Gastroesophageal sphincter (tissue), 4 donors: ENCODE results near the gene DRD4. TPM values are rescaled to one million over a fixed set of nuclear protein-coding genes. Genes with fewer than 3 reads are reported as not detected.

Experiments
- ATAC-seq: fragments of 150-250 bp; one replicate; pipeline ENCODE4 v1.9.1; 2016; ENCODE audit warnings: mild to moderate bottlenecking, moderate library complexity
- H3K27ac ChIP-seq, 4 donors: fragments of 200-600 bp; sonication (generic) in 3 of 4; 1 replicate in 3 of 4; 2 replicates in 1 of 4; pipeline ENCODE4 v1.5.1; 2016 to 2019
- H3K27me3 ChIP-seq: fragments of 200-600 bp; sonication (generic); one replicate; pipeline ENCODE4 v1.5.1; 2019
- H3K36me3 ChIP-seq, 2 donors: fragments of 200-600 bp; sonication (generic); one replicate each; pipeline ENCODE4 v1.5.1; 2019; ENCODE audit warnings: control low read depth in 1 of 2
- H3K4me1 ChIP-seq, 3 donors: fragments of 200-600 bp; sonication (generic); 1 replicate in 2 of 3; 2 replicates in 1 of 3; pipeline ENCODE4 v1.5.1; 2016 to 2019; ENCODE audit warnings: control low read depth in 2 of 3
- H3K4me3 ChIP-seq, 2 donors: fragments of 200-600 bp; sonication (generic); one replicate each; pipeline ENCODE4 v1.5.1; 2019; ENCODE audit warnings: mild to moderate bottlenecking in 1 of 2, moderate library complexity in 1 of 2
- H3K9me3 ChIP-seq, 3 donors: fragments of 200-600 bp; sonication (generic); one replicate each; pipeline ENCODE4 v1.5.1; 2017 to 2019; ENCODE audit warnings: control low read depth in 2 of 3
- EP300 ChIP-seq: sonication (generic); formaldehyde crosslinking; IDR thresholded peaks from one replicate; pipeline ENCODE4 v1.6.1; 2017; ENCODE audit warnings: antibody characterized with exemption, mild to moderate bottlenecking
- POLR2A ChIP-seq, 2 donors: fragments of 450-650 bp; IDR thresholded peaks; one replicate each; pipeline ENCODE4 v1.6.1; 2017; ENCODE audit warnings: antibody characterized with exemption in 2 of 2, mild to moderate bottlenecking in 2 of 2, moderate library complexity in 1 of 2
- POLR2AphosphoS5 ChIP-seq: sonication (generic); formaldehyde crosslinking; IDR thresholded peaks from one replicate; pipeline ENCODE4 v1.6.1; 2017; ENCODE audit warnings: antibody characterized with exemption
- WGBS, 2 donors: methylation state at CpG; one replicate each; pipeline ENCODE4 v1.1.5; 2018; ENCODE audit warnings: low coverage in 1 of 2; 5-methylcytosine and 5-hydroxymethylcytosine counted together
- total RNA-seq, 4 donors: library from RNA; depleted of rRNA; stranded (reverse); fragments of >200 nt; gene quantifications; one replicate each; pipeline ENCODE4 v1.1.0, GENCODE V29; 2016
- TF ChIP-seq, protein P1 (sequence below), 4 experiments: fragments of 200-600 bp in 2 of 4; fragments of 450-650 bp in 2 of 4; sonication (generic) in 1 of 4; IDR thresholded peaks; one replicate each; pipeline ENCODE4 v1.5.1; 2017 to 2019; ENCODE audit warnings: antibody characterized with exemption in 4 of 4, mild to moderate bottlenecking in 2 of 4, moderate library complexity in 2 of 4

Gene DRD4
- total RNA-seq, 4 donors from 2014 or later: 0.27 TPM; not detected in 3

DNA sequence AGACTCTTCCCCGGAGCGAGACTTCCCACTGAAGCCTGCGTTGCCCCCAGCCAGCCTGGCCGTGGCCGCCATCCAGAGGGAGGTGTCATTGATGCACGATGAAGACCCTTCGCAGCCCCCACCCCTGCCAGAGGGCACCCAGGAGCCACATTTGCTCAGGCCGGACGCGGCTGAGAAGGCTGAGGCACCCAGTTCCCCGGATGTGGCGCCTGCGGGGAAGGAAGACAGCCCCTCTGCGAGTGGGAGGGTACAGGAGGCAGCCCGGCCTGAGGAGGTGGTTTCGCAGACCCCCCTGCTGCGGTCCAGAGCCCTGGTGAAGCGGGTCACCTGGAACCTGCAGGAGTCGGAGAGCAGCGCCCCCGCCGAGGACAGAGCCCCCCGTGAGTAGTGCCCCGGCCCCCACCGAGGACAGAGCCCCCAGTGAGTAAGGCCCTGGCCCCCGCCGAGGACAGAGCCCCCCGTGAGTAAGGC is 27.7 kb upstream of the DRD4 start:
- no peak for ATAC-seq
- H3K4me1 ChIP-seq: peaks cover 0 to 36% (median 13%) of the 10 kb centered on the region in 3 donors
- no peak overlapping the region for H3K4me3 ChIP-seq
- no peaks in the 10 kb centered on the region for H3K9me3 ChIP-seq
- H3K27me3 ChIP-seq: no peaks in the 10 kb centered on the region
- TF ChIP-seq EP300: no peak
- TF ChIP-seq, protein P1, sequence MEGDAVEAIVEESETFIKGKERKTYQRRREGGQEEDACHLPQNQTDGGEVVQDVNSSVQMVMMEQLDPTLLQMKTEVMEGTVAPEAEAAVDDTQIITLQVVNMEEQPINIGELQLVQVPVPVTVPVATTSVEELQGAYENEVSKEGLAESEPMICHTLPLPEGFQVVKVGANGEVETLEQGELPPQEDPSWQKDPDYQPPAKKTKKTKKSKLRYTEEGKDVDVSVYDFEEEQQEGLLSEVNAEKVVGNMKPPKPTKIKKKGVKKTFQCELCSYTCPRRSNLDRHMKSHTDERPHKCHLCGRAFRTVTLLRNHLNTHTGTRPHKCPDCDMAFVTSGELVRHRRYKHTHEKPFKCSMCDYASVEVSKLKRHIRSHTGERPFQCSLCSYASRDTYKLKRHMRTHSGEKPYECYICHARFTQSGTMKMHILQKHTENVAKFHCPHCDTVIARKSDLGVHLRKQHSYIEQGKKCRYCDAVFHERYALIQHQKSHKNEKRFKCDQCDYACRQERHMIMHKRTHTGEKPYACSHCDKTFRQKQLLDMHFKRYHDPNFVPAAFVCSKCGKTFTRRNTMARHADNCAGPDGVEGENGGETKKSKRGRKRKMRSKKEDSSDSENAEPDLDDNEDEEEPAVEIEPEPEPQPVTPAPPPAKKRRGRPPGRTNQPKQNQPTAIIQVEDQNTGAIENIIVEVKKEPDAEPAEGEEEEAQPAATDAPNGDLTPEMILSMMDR (IDR thresholded peaks at IDR 0.05): no peak
- TF ChIP-seq POLR2AphosphoS5: no peak
- no peak for TF ChIP-seq POLR2A (IDR thresholded peaks at IDR 0.05)
- no peak overlapping the region for H3K27ac ChIP-seq
- WGBS, 2 donors: no CpG with 5 or more reads among the region's 28 CpGs
- H3K36me3 ChIP-seq: peaks cover 0 to 99% of the 10 kb centered on the region in 2 donors

DNA sequence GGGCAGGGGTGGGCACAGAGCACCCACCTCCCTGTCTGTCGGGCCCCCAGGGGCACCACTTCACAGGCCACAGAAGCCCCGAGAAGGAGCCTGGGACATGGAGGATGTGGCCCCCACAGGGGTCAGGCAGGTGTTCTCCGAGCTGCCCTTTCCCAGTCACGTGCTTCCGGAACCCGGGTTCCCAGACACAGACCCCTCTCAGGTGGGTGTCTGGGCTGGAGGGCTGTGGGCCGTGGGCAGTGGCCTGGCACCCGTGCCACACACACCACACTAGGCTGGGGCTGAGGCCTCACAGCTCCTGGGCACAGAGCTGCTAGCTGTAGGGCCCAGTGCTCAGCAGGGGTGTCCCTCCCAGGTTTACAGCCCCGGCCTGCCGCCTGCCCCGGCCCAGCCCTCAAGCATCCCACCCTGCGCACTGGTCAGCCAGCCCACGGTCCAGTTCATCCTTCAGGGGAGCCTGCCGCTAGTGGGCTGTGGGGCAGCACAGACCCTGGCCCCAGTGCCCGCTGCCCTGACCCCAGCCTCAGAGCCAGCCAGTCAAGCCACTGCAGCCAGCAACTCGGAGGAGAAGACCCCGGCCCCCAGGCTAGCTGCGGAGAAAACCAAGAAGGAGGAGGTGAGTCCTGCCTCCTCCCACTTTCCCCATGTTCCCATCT is 26.8 kb upstream of the DRD4 start:
- Histone ChIP-seq H3K27me3 (no peaks in the 10 kb centered on the region), H3K36me3 (peaks cover 0 to 90% of the 10 kb centered on the region in 2 donors), H3K9me3 (no peaks in the 10 kb centered on the region), H3K4me3 (no peak overlapping the region), H3K4me1 (peaks cover 0 to 45% (median 22%) of the 10 kb centered on the region in 3 donors), H3K27ac (no peak overlapping the region)
- no peak for ATAC-seq
- WGBS, 2 donors: 80% methylated on average over 2 of the region's 18 CpGs; no CpG with 5 or more reads in 1 of the 2 donors
- TF ChIP-seq, protein P1 (IDR thresholded peaks at IDR 0.05): no peak
- no peak for TF ChIP-seq POLR2AphosphoS5
- no peak for TF ChIP-seq EP300
- TF ChIP-seq POLR2A (IDR thresholded peaks at IDR 0.05): no peak

DNA sequence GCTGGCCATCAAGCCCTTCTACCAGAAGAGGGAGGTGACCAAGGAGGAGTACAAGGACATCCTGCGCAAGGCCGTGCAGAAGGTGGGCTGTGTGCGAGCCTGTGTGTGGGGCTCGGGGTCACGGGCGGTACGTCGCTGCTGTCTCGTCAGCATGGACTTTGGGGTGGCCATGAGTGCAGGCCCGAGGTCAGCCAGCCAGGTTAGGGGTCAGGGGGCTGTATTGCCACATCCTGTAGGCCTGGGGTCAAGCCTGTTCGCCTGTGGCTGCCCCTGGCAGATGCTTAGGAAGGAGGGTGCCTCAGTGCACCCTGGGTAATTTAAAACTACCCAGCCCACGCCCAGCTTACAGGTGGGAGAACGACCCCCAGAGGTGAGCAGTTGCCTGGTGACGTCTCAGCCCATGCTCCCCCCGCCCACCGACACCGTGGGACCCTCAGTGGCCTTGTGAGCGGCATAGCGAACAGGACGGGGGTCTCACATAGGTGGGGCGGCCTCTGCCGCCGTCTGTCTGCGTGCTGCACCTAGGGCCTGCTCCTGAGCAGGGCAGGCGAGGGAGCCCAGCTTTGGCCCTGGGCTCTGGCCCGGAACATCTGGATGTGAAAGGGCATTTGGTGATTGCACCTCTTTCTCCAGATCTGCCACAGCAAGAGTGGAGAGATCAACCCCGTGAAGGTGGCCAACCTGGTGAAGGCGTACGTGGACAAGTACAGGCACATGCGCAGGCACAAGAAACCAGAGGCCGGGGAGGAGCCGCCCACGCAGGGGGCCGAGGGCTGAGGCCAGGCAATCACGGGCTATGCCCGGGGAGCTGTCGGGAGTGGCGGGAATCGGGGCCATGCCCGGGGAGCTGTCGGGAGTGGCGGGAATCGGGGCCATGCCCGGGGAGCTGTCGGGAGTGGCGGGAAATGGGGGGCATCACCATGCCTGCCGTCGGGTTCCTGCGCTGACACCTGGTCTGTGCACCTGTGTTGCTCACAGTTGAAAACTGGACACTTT is 25.8 kb upstream of the DRD4 start:
- H3K9me3 ChIP-seq: no peaks in the 10 kb centered on the region
- WGBS, 2 donors: 40 to 76% methylated on average over 1 to 10 of the region's 49 CpGs
- H3K27me3 ChIP-seq: no peaks in the 10 kb centered on the region
- H3K4me1 ChIP-seq: peaks cover 0 to 42% (median 25%) of the 10 kb centered on the region in 3 donors
- H3K36me3 ChIP-seq: peaks cover 0 to 79% of the 10 kb centered on the region in 2 donors
- no peak for ATAC-seq
- no peak overlapping the region for H3K27ac ChIP-seq
- no peak for TF ChIP-seq POLR2A (IDR thresholded peaks at IDR 0.05)
- TF ChIP-seq, protein P1 (IDR thresholded peaks at IDR 0.05): no peak
- TF ChIP-seq POLR2AphosphoS5: no peak
- no peak for TF ChIP-seq EP300
- no peak overlapping the region for H3K4me3 ChIP-seq

DNA sequence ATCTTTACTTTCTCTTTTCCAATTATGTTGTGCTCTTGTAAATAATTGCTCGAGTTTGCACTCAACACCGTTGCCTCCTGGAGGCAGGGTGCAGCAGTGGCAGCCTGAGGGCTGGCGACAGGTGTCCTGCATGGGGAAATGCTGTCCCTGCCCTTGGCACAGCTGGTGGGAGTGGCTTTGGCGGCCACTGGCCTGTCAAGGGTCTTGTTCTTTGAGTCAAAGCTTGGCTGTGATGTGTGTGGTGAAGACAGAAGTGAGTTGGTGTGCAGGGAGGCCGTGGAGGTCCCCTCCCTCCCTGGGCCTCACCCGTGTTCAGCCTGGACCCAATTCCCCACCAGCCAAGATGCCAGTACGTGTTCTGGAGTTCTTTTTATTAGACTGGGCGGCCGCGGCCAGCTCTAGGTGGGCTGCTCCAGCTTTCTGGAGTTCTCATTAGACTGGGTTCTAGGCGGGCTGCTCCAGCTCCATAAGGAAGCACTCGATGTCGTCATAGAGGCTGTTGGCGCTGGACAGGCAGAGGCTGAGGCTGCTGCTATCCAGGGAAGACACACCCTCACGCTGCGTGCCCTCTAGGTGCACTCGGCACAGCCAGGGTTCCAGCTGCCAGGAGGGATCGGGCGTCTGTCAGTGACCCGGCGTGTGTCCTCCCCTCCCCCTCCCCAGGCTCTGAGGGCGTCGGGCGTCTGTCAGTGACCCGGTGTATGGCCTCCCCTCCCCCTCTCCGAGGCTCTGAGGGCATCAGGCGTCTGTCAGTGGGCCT is 24.7 kb upstream of the DRD4 start:
- no peak overlapping the region for H3K4me3 ChIP-seq
- peaks cover 0 to 44% (median 28%) of the 10 kb centered on the region in 3 donors for H3K4me1 ChIP-seq
- ATAC-seq: no peak
- H3K27ac ChIP-seq: peak overlapping the region in 3 of 4 donors; percentile 87 to 94 (median 93)
- TF ChIP-seq, protein P1 (IDR thresholded peaks at IDR 0.05): peak in 1 of 4 experiments; percentile 14
- no peak for TF ChIP-seq EP300
- no peaks in the 10 kb centered on the region for H3K9me3 ChIP-seq
- 20 to 36% methylated on average over 2 of the region's 27 CpGs for WGBS, 2 donors
- H3K27me3 ChIP-seq: no peaks in the 10 kb centered on the region
- H3K36me3 ChIP-seq: peaks cover 0 to 69% of the 10 kb centered on the region in 2 donors
